ENCODE measurements around the gene CABP5.
"Not testable (repeated sequence)": the region's sequence is repeated elsewhere in the genome, so short reads cannot be mapped to it uniquely, and the experiment has no call there.

The CABP5 gene

DNA sequence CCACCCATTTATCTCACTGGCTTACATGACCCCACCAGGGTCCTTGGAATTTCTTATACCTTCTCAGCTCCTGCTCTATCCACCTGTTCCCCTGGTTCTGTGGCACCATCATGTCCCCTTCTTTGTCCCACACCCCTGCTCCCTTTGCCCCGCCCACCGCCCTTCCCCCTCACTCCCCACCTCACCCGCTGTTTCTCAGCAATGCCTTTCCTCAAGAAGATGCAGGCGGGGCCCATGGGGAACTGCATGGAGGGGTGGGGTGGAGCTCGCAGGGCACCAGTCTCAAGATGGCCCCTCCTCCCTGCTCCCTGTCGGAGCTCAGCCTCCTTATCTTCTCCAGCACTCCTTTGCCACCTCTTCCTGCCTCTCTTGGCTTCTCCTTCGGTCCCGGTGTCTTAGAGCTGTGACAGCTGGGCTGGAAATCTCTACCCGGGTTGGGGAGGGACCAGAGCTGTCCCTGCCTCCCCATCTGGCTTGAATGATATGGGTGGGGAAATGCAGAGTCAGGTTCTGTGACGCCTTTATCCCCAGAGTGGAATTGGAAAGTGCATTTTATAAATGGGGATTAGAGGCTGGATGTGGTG, at the start of gene CABP5:
TSS of gene CABP5 (minus strand) at position 405 of the 584 bp plus-strand sequence. CDS start at position 248, 157 bp downstream.
- Histone ChIP-seq H3K36me3 (no peaks in the 10 kb centered on the region), H3K4me3 (ENCODE audit: low read depth in 1 of 2, low read length in 1 of 2) (no peak within 1 kb of the TSS), H3K27ac (no peak within 1 kb of the TSS), H3K4me1 (ENCODE audit: control insufficient read depth in 1 of 2, insufficient read depth in 1 of 2, low read depth in 1 of 2, low read length in 1 of 2) (no peaks in the 10 kb centered on the region), H3K9me3 (no peaks in the 10 kb centered on the region), H3K27me3 (peaks cover 4% of the 10 kb centered on the region)
- TF ChIP-seq, protein P1, sequence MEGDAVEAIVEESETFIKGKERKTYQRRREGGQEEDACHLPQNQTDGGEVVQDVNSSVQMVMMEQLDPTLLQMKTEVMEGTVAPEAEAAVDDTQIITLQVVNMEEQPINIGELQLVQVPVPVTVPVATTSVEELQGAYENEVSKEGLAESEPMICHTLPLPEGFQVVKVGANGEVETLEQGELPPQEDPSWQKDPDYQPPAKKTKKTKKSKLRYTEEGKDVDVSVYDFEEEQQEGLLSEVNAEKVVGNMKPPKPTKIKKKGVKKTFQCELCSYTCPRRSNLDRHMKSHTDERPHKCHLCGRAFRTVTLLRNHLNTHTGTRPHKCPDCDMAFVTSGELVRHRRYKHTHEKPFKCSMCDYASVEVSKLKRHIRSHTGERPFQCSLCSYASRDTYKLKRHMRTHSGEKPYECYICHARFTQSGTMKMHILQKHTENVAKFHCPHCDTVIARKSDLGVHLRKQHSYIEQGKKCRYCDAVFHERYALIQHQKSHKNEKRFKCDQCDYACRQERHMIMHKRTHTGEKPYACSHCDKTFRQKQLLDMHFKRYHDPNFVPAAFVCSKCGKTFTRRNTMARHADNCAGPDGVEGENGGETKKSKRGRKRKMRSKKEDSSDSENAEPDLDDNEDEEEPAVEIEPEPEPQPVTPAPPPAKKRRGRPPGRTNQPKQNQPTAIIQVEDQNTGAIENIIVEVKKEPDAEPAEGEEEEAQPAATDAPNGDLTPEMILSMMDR (IDR thresholded peaks at IDR 0.05) = no peak

DNA sequence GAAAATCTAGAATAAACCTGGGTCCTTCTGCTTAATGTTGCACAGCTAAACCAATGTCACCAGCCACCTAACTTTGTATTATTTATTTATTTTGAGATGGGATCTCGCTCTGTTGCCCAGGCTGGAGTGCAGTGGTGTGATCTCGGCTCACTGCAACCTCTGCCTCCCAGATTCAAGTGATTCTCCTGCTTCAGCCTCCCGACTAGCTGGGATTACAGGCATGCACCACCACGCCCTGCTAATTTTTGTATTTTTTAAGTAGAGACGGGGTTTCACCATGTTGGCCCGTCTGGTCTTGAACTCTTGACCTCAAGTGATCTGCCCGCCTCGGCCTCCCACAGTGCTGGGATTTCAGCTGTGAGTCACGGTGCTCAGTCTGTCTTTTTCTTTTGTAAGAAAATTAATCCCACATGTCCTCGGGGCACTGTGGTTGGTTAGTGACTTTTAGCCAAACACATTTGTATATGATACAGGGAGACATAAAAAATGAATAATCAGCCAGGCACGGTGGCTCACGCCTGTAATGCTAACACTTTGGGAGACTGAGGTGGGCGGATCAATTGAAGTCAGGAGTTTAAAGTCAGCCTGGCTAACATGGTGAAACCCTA, 47.3 kb upstream of the CABP5 start:
- not testable (repeated sequence) for H3K4me1 ChIP-seq (ENCODE audit: control insufficient read depth in 1 of 2, insufficient read depth in 1 of 2, low read depth in 1 of 2, low read length in 1 of 2); H3K4me3 ChIP-seq (ENCODE audit: low read depth in 1 of 2, low read length in 1 of 2); H3K27ac ChIP-seq; H3K36me3 ChIP-seq; H3K9me3 ChIP-seq
- peaks cover 10% of the 10 kb centered on the region for H3K27me3 ChIP-seq

DNA sequence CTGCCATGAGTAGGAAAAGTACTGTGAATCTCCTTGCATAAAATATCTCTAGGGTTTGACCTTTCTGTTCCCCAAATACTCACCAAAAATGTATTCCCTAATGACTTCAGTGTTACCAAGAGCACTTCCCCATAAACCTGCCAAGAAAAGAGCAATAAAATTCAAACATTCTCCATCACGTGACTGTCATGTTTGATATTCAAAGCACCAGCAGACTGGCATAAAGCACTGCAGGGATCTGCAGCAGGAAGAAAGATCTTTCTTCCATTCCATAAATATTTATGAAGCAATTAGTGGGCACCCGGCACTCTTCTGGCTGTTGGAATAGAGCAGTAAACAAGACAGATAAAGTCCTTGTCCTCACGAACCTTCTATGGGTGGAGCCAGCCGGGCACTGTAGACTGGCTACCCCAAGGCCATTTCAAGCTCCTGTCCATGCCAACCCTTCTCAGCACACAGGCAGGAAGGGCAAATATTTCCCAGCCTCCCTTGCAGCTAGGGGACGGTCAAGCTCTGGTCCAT, 46.5 kb upstream of the CABP5 start:
- H3K36me3 ChIP-seq = no peaks in the 10 kb centered on the region
- no peaks in the 10 kb centered on the region for H3K9me3 ChIP-seq
- TF ChIP-seq, protein P1 (IDR thresholded peaks at IDR 0.05) = no peak
- H3K27me3 ChIP-seq = peaks cover 6% of the 10 kb centered on the region
- no peaks in the 10 kb centered on the region for H3K4me1 ChIP-seq (ENCODE audit: control insufficient read depth in 1 of 2, insufficient read depth in 1 of 2, low read depth in 1 of 2, low read length in 1 of 2)
- H3K27ac ChIP-seq = no peak overlapping the region
- no peak overlapping the region for H3K4me3 ChIP-seq (ENCODE audit: low read depth in 1 of 2, low read length in 1 of 2)

DNA sequence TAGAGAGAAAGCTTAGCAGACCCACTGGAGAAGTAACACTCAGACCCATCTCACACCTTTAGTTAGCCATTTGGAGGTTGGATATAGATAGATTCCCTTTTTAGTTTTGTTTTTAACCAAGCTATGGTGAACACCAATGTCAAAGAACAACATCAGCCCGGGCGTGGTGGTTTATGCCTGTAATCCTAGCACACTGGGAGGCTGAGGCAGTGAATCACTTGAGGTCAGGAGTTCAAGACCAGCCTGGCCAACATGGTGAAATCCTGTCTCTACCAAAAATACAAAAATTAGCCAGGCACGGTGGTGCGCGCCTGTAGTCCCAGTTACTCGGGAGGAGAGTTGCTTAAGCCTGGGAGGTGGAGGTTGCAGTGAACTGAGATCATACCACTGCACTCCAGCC, 45.1 kb upstream of the CABP5 start:
- not testable (repeated sequence) for H3K27ac ChIP-seq; H3K36me3 ChIP-seq; H3K4me1 ChIP-seq (ENCODE audit: control insufficient read depth in 1 of 2, insufficient read depth in 1 of 2, low read depth in 1 of 2, low read length in 1 of 2); H3K4me3 ChIP-seq (ENCODE audit: low read depth in 1 of 2, low read length in 1 of 2); H3K27me3 ChIP-seq; H3K9me3 ChIP-seq

DNA sequence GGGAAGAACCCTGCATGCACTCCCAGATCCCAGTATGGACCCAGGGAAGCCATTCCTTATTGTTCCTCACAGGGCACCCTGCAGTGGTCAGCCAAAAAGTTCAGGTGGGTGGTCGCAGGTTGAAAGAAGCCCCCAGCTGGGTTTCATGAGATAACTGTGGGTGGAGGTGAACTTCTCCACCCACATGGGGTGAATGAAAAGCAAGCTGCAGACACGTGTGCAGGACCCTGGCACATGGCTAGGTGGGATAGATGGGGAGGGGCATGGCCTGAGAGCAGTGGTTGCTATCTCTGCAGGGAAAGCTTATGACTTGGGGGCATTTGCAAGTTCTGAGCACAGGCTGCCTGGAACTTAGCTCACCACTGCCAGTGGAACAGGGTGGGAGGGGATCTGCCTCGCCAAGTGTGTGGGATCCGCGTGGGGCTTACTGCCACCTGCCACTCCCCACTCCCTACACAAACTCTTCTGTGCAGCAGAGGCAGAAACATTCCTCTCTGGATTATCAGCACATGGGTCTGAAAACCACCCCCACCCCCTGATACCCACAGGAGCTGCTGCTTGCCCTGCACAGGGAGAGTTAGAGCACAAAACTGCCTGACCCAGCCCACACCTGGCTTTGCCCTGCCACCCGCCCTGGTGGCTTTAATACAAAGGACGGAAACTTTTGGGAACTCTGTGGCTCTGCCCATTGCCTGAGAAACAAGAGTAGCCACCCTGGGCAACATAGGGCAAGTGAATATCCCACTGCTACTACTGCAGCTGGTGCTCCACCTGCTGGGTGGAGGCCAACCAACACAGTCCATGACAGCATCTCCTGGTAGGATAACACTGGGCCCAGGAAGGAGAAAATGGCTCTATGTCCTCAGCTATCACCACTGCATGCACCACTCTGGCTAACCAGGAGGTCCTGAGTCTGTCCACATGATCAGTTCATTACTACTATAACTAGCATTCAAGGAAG, 42.3 kb upstream of the CABP5 start:
- TF ChIP-seq, protein P1 (IDR thresholded peaks at IDR 0.05) = no peak
- H3K4me3 ChIP-seq (ENCODE audit: low read depth in 1 of 2, low read length in 1 of 2) = no peak overlapping the region

DNA sequence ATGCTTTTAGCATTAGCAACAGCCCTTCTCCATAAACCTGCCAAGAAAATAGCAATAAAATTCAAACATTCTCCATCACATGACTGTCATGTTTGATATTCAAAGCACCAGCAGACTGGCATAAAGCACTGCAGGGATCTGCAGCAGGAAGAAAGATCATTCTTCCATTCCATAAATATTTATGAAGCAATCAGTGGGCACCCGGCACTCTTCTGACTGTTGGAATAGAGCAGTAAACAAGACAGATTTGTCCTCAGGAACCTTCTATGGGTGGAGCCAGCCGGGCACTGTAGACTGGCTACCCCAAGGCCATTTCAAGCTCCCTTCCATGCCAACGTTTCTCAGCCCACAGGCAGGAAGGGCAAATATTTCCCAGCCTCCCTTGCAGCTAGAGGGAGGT, 41.2 kb upstream of the CABP5 start:
- Histone ChIP-seq H3K27me3 (peaks cover under 1% of the 10 kb centered on the region), H3K36me3 (no peaks in the 10 kb centered on the region), H3K4me3 (ENCODE audit: low read depth in 1 of 2, low read length in 1 of 2) (no peak overlapping the region), H3K9me3 (no peaks in the 10 kb centered on the region), H3K4me1 (ENCODE audit: control insufficient read depth in 1 of 2, insufficient read depth in 1 of 2, low read depth in 1 of 2, low read length in 1 of 2) (no peaks in the 10 kb centered on the region), H3K27ac (no peak overlapping the region)
- TF ChIP-seq, protein P1 (IDR thresholded peaks at IDR 0.05) = no peak

More for the DNA sequence above, 42.3 kb upstream of the CABP5 start:
- H3K4me1 ChIP-seq (ENCODE audit: control insufficient read depth in 1 of 2, insufficient read depth in 1 of 2, low read depth in 1 of 2, low read length in 1 of 2) = no peaks in the 10 kb centered on the region
- H3K36me3 ChIP-seq = no peaks in the 10 kb centered on the region
- no peak overlapping the region for H3K27ac ChIP-seq
- no peaks in the 10 kb centered on the region for H3K9me3 ChIP-seq
- peaks cover 6% of the 10 kb centered on the region for H3K27me3 ChIP-seq
